ENCODE results near the gene PRSS3.
A peak's percentile ranks its signal among the peaks of the same experiment; 100 is the strongest.
"Not testable (repeated sequence)": the region's sequence is repeated elsewhere in the genome, so short reads cannot be mapped to it uniquely, and the experiment has no call there.

The PRSS3 gene

DNA sequence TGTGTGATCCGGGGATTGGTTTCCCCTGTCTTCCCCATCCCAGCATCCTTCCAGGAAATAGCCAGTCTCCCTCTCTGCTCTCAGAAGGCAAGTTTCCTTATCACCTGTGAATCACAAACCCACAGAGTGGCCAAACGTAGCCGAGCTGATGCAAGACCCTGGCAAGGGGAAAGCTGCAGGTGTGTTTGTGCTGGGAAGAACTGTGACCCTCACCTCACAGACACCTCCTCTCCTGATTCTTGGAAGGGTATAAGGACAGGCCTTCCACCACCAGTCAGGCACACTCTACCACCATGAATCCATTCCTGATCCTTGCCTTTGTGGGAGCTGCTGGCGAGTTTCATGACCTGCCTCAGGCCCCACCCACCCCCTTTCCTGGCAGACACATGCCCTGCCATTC is at the start of gene PRSS3:
PRSS3 (plus strand) TSS at position 281 of the 400 bp plus-strand sequence; CDS start at position 294, 13 bp downstream.
- no peak for DNase-seq

GRCh38 chr9:33748633-33749304 is 46.6 kb upstream of the PRSS3 start:
- no peak for DNase-seq

DNA sequence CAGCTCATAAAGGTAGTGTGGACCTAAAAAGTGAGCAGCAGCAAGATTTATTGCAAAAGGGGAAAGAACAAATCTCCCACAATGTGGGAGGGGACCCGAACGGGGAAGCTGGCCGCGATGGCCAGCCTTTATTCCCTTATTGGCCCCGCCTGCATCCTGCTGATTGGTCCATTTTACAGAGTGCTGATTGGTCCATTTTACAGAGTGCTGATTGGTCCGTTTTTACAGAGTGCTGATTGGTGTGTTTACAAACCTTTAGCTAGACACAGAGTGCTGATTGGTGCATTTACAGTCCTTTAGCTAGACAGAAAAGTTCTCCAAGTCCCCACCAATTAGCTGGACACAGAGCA is 46.1 kb upstream of the PRSS3 start:
- not testable (repeated sequence) for DNase-seq

DNA sequence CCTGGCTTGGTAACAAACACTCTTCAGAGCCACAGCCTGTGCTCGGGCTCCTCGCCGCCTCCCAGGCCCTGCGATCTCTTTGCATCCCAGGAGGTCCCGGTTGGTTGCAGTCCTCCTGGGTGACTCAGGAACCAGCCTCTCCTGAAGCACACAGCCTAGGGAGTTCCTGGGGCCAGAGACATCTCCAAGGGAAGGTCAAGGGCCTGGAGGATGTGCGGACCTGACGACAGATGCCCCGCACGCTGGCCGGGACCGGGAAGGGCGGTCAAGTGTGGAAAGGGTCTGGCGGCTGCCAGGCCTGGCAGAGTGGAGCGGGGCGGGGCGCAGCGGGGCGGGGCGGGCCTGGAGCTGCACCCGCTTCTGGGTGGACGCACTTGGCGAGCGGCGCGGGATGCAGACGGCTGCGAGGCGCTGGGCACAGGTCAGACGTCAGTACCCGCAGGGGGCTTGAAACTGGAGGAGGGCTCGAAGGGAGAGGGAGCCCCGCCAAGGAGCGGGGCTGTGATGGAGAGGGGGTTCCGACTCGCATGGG is 45.0 kb upstream of the PRSS3 start:
- no peak for DNase-seq

GRCh38 chr9:33750839-33751339 is 44.5 kb upstream of the PRSS3 start:
- DNase-seq: no peak

DNA sequence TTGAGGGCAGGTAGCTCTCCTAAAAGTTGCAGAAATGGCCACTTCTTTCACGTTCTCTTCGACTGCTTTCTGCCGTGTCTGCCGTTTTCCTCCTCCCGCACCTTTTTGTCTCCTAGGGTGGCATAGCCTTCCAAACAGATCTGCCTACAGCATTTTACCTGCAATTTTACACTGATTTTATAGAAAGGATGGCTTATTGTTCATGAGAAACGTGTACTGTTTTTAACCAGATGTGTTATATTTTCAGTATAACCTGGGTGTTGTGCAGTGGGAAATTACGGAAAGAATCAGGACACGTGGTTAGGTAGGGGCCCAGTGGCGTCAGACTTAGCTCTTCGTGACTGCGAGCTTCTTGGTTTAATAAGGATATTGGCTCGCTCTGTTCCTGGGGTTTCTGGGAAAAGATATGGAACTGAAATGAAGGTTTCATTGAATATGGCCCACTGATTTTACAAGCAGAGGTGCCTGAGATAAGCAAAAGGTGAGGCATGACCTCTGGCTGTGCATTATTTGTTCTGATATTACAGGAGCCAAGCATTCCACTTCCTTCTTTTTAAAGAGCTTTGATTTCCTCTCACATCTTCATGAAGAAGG is 43.7 kb upstream of the PRSS3 start:
- no peak for DNase-seq

DNA sequence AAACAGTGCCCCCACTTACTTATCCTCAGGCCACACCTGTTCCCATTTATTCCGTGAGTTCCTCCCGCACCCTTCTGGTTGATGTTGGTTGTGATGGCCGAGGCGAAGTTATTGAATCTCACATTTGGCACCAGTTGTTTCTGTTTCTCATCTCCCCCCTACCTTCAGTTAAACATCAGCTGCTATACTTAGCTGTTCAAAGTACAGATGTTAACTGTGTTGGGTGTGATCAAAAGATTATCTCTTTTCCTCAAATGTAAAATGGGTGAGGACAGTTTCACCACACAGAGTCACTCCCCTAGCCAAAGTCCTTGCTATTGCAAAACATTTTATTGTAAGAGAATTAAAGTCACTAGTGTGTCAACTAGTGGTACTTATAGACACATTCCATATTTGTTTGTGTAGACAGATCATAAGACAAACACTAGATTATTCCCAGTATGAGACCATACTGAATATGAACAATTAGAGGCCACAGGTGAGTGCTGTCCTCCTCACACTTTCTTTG is 43.2 kb upstream of the PRSS3 start:
- DNase-seq: no peak

- DNase-seq: not testable (repeated sequence)
Measured at GRCh38 chr9:33752789-33753188, 42.6 kb upstream of the PRSS3 start.

DNA sequence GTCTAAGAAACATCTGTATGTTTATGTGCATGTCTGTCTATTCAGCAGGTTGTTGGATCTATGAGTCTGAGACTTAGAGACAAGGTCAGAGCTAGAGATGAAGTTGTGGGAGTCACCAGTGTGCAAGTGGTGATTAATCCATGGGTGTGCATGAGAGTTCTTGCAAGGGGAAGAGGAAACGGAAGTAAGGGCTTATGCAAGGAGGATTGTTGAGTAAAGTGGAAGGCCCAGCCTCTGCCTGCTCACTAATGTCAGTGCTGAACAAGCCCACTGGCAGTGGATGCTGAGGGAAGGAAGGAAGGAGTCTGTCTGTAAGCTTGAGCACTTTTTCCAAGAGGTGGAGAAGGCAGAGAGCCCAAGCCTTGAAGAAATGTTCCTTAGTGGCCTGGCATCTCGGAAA is 35.7 kb upstream of the PRSS3 start:
- not testable (repeated sequence) for DNase-seq

GRCh38 chr9:33762343-33762742 is 33.0 kb upstream of the PRSS3 start:
- DNase-seq: no peak

DNA sequence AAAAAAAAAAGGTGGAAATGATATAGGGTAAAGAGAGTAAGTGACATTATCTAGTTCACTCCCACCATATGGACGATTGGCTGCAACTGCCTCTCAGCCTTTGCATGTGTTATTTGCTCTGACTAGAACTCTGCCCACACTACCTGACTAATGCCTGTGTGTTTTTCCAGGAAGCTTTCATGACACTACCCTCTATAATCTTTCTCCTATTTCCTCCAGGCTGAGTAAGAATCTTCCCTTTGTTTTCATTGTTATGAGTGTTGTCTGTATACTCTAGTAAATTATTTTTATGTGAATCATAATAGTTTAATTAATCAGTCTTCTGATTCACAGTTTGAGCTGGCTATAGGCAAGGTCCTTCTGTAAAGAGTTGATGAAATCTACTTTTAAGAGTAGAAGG is 31.7 kb upstream of the PRSS3 start:
- DNase-seq: not testable (repeated sequence)

DNA sequence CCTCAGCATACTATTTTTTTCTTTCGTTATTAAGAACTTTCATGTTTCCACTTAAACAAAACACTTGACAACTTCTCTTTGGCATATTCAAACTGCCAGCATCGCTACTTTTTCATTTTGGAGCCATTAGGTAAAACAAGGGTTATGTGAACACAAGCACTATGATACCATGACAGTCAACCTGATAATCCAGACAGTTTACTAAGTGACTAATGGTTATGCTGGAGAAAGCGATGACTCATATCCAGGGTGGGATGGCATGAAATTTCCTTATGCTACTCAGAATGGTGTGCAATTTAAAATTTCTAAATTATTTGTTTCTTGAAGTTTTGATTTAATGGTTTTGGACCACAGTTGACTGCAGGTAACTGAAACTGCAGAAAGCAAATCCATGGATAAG is 29.9 kb upstream of the PRSS3 start:
- DNase-seq: no peak

DNA sequence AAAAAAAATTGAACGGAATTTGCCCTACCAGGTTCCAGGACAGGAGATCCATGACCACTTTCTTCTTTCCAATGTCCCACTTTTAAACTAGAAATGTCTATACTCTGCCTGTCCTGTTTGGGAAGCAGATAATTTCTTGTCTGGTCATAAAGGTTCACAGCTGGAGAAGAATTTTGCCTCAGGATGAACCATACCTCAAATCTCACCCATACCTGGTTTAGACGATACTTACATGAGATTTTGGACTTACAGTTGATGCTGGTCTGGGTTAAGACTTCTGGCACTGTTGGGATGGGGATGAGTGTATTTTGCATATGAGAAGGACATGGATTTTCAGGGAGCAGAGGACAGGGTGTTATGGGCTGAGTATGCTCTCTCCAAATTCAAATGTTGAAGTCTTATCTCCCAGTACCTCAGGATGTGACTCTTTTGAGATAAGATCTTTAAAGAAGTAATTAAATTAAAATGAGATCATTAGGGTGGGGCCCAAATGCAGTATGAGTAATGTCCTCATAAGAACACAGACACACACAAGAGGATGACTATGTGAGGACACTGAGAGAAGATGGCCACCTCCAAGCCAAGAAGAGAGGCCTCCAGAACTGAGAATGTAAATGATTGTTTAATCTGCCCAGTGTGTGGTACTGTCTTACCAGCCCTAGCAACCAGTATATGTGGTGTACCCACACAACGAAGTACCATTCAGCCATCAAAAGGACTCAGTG is 25.0 kb upstream of the PRSS3 start:
- not testable (repeated sequence) for DNase-seq

DNA sequence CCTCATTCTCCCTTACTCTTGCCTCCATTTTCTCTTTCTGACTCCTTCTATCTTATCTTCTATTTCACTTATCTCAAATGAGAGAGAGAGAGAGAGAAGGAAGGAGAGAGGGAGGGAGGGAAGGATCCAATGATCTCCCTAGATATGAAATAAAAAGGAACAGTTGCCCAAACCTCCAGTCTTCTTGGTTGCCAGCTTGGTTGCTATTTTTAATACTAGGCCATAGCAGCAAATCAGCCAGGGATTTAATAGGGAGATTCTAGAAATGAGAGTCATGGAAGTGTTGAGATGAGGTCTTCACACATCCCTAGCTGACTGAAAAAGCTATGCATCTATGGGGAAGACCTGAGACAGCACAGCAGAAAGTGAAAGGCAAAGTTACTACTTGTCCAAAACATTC is 22.2 kb upstream of the PRSS3 start:
- not testable (repeated sequence) for DNase-seq

GRCh38 chr9:33774074-33774659 is 21.2 kb upstream of the PRSS3 start:
- not testable (repeated sequence) for DNase-seq

DNA sequence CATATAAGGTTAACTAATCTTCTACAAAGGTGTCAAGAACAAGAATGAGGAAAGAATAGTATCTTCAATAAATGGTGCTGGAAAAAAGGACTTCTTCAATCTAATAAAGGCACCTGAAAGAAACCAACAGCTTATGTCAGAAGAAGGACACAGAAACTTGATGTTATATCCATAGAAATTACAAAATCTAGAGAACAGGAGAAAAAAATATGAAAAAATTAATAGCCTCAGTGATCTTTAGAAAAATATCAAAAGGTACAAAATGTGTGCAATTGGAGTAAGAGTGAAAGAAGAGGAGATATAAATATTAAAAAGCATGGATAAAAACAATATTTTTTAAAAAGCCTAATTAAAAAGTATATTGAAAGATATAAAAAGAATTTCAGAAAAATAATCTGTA is 18.8 kb upstream of the PRSS3 start:
- DNase-seq: no peak

- peak; percentile 29 for DNase-seq
Measured at GRCh38 chr9:33778700-33779351, 16.5 kb upstream of the PRSS3 start.

- no peak for DNase-seq
Measured at GRCh38 chr9:33780276-33780675, 15.1 kb upstream of the PRSS3 start.

- no peak for DNase-seq
Measured at GRCh38 chr9:33781736-33782135, 13.6 kb upstream of the PRSS3 start.

DNA sequence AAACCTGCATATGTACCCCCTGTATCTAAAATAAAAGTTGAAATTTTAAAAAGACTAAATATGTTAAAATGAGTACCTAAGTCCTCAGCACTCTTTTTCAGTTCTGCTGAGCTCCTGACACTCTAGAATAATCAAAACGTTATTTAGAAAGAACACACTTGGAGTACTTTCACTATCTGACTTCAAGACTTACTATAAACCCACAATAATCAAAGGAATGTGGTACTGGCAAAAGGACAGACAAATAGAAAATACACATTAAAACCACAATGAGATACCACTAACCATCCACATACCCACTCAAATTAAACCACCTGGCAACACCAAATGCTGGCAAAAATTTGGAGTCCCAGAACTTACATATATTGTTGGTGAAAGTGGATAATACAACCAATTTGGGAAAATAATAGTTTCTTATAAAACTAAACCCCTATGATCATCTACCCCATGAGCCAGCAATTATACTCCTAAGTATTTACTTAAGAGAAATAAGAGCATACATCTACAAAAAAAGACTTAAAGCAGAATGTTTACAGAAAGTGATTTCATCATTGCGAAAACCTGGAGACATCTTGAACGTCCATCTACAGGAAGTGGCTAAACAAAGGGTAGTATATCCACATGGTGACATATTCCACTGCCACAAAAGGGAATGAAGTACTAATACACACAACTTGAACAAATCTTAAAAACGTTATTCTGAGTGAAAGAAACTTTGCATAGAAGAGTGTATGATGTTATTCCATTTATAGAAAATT is 12.8 kb upstream of the PRSS3 start:
- no peak for DNase-seq

- no peak for DNase-seq
Measured at GRCh38 chr9:33785914-33786313, 9.4 kb upstream of the PRSS3 start.

- DNase-seq: no peak
Measured at GRCh38 chr9:33786681-33787080, 8.7 kb upstream of the PRSS3 start.
